H1 (cell line): ENCODE results near the gene KIF26B. TPM values are rescaled to one million over a fixed set of nuclear protein-coding genes. Genes with fewer than 3 reads are reported as not detected.

Experiments used
- ATF3 ChIP-seq: IDR thresholded peaks from 2 replicates; pipeline ENCODE4 v1.6.1; 2011; ENCODE audit warnings: low read depth, mild to moderate bottlenecking, low read length; ENCODE audit not compliant: insufficient read depth
- CBX5 ChIP-seq: fragments of 300-800, 300-1000 bp; sonication (generic); IDR thresholded peaks from 2 replicates; pipeline ENCODE4 v1.7.1; 2016; ENCODE audit warnings: antibody characterized with exemption, low read length, low read depth
- SIX5 ChIP-seq: IDR thresholded peaks from 2 replicates; pipeline ENCODE4 v1.6.1; 2011; ENCODE audit warnings: mild to moderate bottlenecking, low read depth, low read length
- TAF7 ChIP-seq: optimal IDR thresholded peaks from 2 replicates; pipeline ENCODE3; 2011; ENCODE audit warnings: low read depth, mild to moderate bottlenecking, inconsistent platforms, low read length, moderate library complexity, borderline replicate concordance
- polyA plus RNA-seq, 7 experiments: library from polyadenylated mRNA; depleted of rRNA in 3 of 7; stranded (reverse) in 5 of 7; unstranded in 2 of 7; fragments of >200 nt in 5 of 7; fragments of 200-250 nt in 2 of 7; gene quantifications; 1 replicate in 5 of 7; 2 replicates in 1 of 7; 4 replicates in 1 of 7; pipeline versions ENCODE4 v1.2.1 to v1.2.3, GENCODE V29; 2011 to 2013; ENCODE audit warnings: missing spikeins in 2 of 7, mixed read lengths in 2 of 7
- total RNA-seq: library from RNA; stranded (reverse); fragmentation: NEBNext Ultra II Directional; extraction: Animal tissue kit (Norgen Biotek cat#: 25700); gene quantifications from 2 replicates; pipeline ENCODE4 v1.2.1, GENCODE V29; 2021

KIF26B gene
- total and polyA plus RNA-seq, 2 of the 8 experiments (the other 6 are each of a cell fraction or from before 2014, with no cell fraction given), result 0.06 to 0.28 TPM

GRCh38 chr1:245143849-245144248 lies 10.9 kb upstream of the KIF26B start (continued):
- TF ChIP-seq SIX5 (no peak), CBX5 (no peak), ATF3 (no peak), TAF7 (no peak)
